Upper lobe of left lung (tissue), 6 donors: ENCODE measurements around the gene ANKS1A. TPM values are rescaled to one million over a fixed set of nuclear protein-coding genes. Genes with fewer than 3 reads are reported as not detected.

Source experiments
- ATAC-seq, 2 donors: fragments of 200-7000 bp; cut with Tn5 transposase; one replicate each; pipeline ENCODE4 v1.9.1; 2022; ENCODE audit warnings: mild to moderate bottlenecking in 2 of 2, moderate library complexity in 2 of 2; ENCODE audit not compliant: low FRiP score in 2 of 2
- DNase-seq, 2 donors: peaks; one replicate each; pipeline ENCODE4 v3.0.0-alpha.2; 2019 to 2020
- H3K27ac ChIP-seq, 4 donors: fragments of 200-600 bp; sonication (generic); one replicate each; pipeline ENCODE4 v1.5.1; 2016 to 2019
- H3K27me3 ChIP-seq, 4 donors: fragments of 200-600 bp; sonication (generic); one replicate each; pipeline ENCODE4 v1.5.1; 2017 to 2019
- H3K36me3 ChIP-seq, 4 donors: fragments of 200-600 bp; sonication (generic); one replicate each; pipeline ENCODE4 v1.5.1; 2016 to 2019
- H3K4me1 ChIP-seq, 4 donors: fragments of 200-600 bp; sonication (generic); one replicate each; pipeline ENCODE4 v1.5.1; 2018 to 2019
- H3K4me3 ChIP-seq, 4 donors: fragments of 200-600 bp; sonication (generic); one replicate each; pipeline ENCODE4 v1.5.1; 2017 to 2019; ENCODE audit warnings: mild to moderate bottlenecking in 2 of 4, moderate library complexity in 1 of 4
- H3K9me3 ChIP-seq, 4 donors: fragments of 200-600 bp; sonication (generic); one replicate each; pipeline ENCODE4 v1.5.1; 2018 to 2019
- CTCF ChIP-seq, 6 experiments: fragments of 450-650 bp in 4 of 6; fragments of 200-600 bp in 2 of 6; sonication (generic) in 2 of 6; IDR thresholded peaks; one replicate each; pipeline ENCODE4 v1.5.1; 2016 to 2019; ENCODE audit warnings: antibody characterized with exemption in 6 of 6
- EP300 ChIP-seq, 4 donors: sonication (generic); formaldehyde crosslinking; IDR thresholded peaks; one replicate each; pipeline ENCODE4 v1.5.1; 2017; ENCODE audit warnings: antibody characterized with exemption in 4 of 4, control low read depth in 2 of 4
- POLR2A ChIP-seq, 4 donors: fragments of 450-650 bp; IDR thresholded peaks; one replicate each; pipeline ENCODE4 v1.5.1; 2016 to 2017; ENCODE audit warnings: antibody characterized with exemption in 4 of 4, mild to moderate bottlenecking in 2 of 4
- POLR2AphosphoS5 ChIP-seq, 2 donors: sonication (generic); formaldehyde crosslinking; IDR thresholded peaks; one replicate each; pipeline ENCODE4 v1.5.1; 2017; ENCODE audit warnings: antibody characterized with exemption in 2 of 2
- WGBS, 2 donors: methylation state at CpG; one replicate each; pipeline ENCODE4 v1.1.5; 2017 to 2018; 5-methylcytosine and 5-hydroxymethylcytosine counted together
- total RNA-seq, 6 donors: library from RNA; depleted of rRNA in 4 of 6; stranded (reverse); fragments of >200 nt in 4 of 6; gene quantifications; one replicate each; pipeline versions ENCODE4 v1.1.0 to v1.2.1, GENCODE V29; 2016 to 2021
- donor health status: DM: no; HTN: no; CAD: no; lungs with moderate emphysema.
- donor health status: DM: no; HTN: yes; CAD: no; lungs with severe emphysema.

ANKS1A gene
- total RNA-seq, 6 donors from 2014 or later: 47.2 to 85.3 (median 53.5) TPM

- TF ChIP-seq POLR2A (IDR thresholded peaks at IDR 0.05): no peak
- TF ChIP-seq CTCF (IDR thresholded peaks at IDR 0.05): no peak
- no peak for TF ChIP-seq POLR2AphosphoS5 (IDR thresholded peaks at IDR 0.05)
- no peak for TF ChIP-seq EP300 (IDR thresholded peaks at IDR 0.05)
- WGBS, 2 donors: 94 to 95% methylated on average over 4 of the region's 4 CpGs
- Histone ChIP-seq H3K9me3 (no peaks in the 10 kb centered on the region), H3K27ac (no peak overlapping the region), H3K36me3 (no peaks in the 10 kb centered on the region), H3K27me3 (no peaks in the 10 kb centered on the region), H3K4me3 (no peak overlapping the region), H3K4me1 (peaks cover 25 to 40% (median 36%) of the 10 kb centered on the region in 4 donors)
- DNase-seq (no peak), ATAC-seq (no peak)
Measured at GRCh38 chr6:34951731-34952130, 62.7 kb downstream of the ANKS1A start.

- Histone ChIP-seq H3K4me1 (peaks cover 38 to 54% (median 50%) of the 10 kb centered on the region in 4 donors), H3K27me3 (no peaks in the 10 kb centered on the region), H3K36me3 (no peaks in the 10 kb centered on the region), H3K4me3 (no peak overlapping the region), H3K27ac (peak overlapping the region; percentile 7 to 50 (median 22)), H3K9me3 (no peaks in the 10 kb centered on the region)
- peak in 1 of 2 donors; percentile 74 for ATAC-seq
- 51 to 53% methylated on average over 2 of the region's 2 CpGs for WGBS, 2 donors
- peak in 1 of 4 donors; percentile 4 for TF ChIP-seq EP300 (IDR thresholded peaks at IDR 0.05)
- TF ChIP-seq POLR2A (IDR thresholded peaks at IDR 0.05): no peak
- TF ChIP-seq CTCF (IDR thresholded peaks at IDR 0.05): no peak
- TF ChIP-seq POLR2AphosphoS5 (IDR thresholded peaks at IDR 0.05): no peak
- peak in 1 of 2 donors; percentile 23 for DNase-seq
Measured at GRCh38 chr6:34953061-34954025, 64.3 kb downstream of the ANKS1A start.

- ATAC-seq (peak in 1 of 2 donors; percentile 69), DNase-seq (no peak)
- TF ChIP-seq CTCF (IDR thresholded peaks at IDR 0.05) (no peak), POLR2A (IDR thresholded peaks at IDR 0.05) (no peak), POLR2AphosphoS5 (IDR thresholded peaks at IDR 0.05) (no peak), EP300 (IDR thresholded peaks at IDR 0.05) (no peak)
- Histone ChIP-seq H3K4me3 (no peak overlapping the region), H3K9me3 (no peaks in the 10 kb centered on the region), H3K27ac (peak overlapping the region; percentile 18 to 72 (median 54)), H3K27me3 (no peaks in the 10 kb centered on the region), H3K4me1 (peaks cover 55 to 72% (median 60%) of the 10 kb centered on the region in 4 donors), H3K36me3 (no peaks in the 10 kb centered on the region)
- WGBS, 2 donors: 37 to 55% methylated on average over 3 of the region's 3 CpGs
Measured at GRCh38 chr6:34955442-34955841, 66.4 kb downstream of the ANKS1A start.

GRCh38 chr6:34957231-34957783 lies 68.3 kb downstream of the ANKS1A start:
- 59 to 78% methylated on average over 2 of the region's 2 CpGs for whole genome bisulfite sequencing, 2 donors
- H3K4me3 ChIP-seq: no peak overlapping the region
- H3K36me3 ChIP-seq: no peaks in the 10 kb centered on the region
- H3K27me3 ChIP-seq: no peaks in the 10 kb centered on the region
- TF ChIP-seq POLR2AphosphoS5 (IDR thresholded peaks at IDR 0.05) (no peak), EP300 (IDR thresholded peaks at IDR 0.05) (no peak), CTCF (IDR thresholded peaks at IDR 0.05) (no peak), POLR2A (IDR thresholded peaks at IDR 0.05) (no peak)
- no peak for DNase-seq
- no peak for ATAC-seq
- peak overlapping the region in 2 of 4 donors; percentile 67 to 72 for H3K27ac ChIP-seq
- no peaks in the 10 kb centered on the region for H3K9me3 ChIP-seq
- peaks cover 58 to 82% (median 68%) of the 10 kb centered on the region in 4 donors for H3K4me1 ChIP-seq
